GM18505 (cell line): ENCODE measurements around the gene AHRR.
"Not testable (repeated sequence)": the region's sequence is repeated elsewhere in the genome, so short reads cannot be mapped to it uniquely, and the experiment has no call there.

ENCODE experiments used
- ATAC-seq: cut with Tn5 transposase; IDR thresholded peaks from one replicate; pipeline ENCODE4 v1.9.1; 2021; ENCODE audit not compliant: unreplicated experiment
- POLR2A ChIP-seq: IDR thresholded peaks from 4 replicates; pipeline ENCODE4 v1.6.1; 2011; ENCODE audit warnings: borderline replicate concordance; ENCODE audit not compliant: insufficient read depth, insufficient read length; ENCODE audit errors: extremely low read depth

The AHRR gene

GRCh38 chr5:302966-303365 is 18.5 kb upstream of the AHRR start:
- ATAC-seq, result no peak
- TF ChIP-seq POLR2A, result no peak

DNA sequence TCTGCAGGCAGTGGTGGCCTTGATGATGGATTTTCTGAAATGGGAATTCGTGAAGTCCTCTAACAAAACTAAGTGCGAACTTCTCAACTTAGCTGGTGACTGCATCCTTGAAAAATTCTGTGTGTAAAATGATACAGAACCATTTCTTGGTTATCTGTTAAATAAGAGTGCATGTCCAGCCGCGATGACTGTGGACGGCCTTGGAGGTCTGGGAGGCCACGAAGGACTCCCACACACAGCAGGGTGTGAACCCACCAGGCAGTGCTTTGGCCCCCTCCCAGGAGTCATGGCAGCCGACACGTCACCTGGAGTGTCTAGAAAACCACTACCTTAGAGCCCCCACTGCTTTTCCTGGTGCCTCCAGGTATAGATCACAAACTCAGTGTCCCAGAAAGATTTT is 17.8 kb upstream of the AHRR start:
- not testable (repeated sequence) for ATAC-seq

DNA sequence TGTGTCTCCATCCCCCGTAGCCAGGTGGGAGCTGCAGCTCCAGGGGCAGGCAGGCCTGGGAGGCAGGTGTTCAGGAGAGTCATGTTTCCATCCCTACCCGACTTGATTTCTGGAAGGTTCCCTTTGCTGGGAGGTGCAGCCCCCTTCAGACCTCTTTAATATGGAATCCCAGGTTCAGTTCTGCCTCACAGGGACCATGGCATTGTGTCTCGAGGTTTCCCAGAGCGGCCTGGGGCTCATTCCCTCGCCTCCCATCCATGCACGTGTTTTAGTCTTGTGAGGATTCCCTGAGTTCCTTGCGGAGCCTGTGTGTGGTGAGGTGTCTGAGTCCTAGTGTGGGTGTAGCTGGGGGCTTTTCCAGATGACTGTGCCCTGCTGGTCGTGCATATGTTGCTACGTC is 16.5 kb upstream of the AHRR start:
- no peak for TF ChIP-seq POLR2A
- ATAC-seq, result no peak

DNA sequence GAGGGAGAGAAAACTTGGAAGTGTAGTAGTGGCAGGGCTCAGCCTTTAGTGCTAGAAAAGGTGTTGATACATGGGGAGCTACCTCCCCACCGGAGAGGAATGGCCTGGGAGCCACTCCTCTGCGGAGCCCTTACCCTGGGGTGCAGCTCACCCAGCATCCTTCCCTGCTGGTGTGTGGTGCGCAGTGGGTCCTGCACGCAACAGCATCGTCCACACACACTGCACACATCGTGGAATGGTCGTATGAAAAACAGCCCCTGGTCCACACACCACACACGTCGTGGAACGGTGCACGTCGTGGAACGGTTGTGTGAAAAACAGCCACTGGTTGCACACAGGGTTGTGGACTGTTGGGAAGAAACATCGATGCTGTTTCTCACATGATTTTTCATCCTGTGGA is 16.1 kb upstream of the AHRR start:
- TF ChIP-seq POLR2A, result no peak
- no peak for ATAC-seq

GRCh38 chr5:306011-306805 is 15.3 kb upstream of the AHRR start:
- TF ChIP-seq POLR2A, result no peak
- no peak for ATAC-seq

GRCh38 chr5:307306-307705 is 14.2 kb upstream of the AHRR start:
- ATAC-seq, result no peak
- no peak for TF ChIP-seq POLR2A

GRCh38 chr5:307794-308579 is 13.5 kb upstream of the AHRR start:
- ATAC-seq, result no peak
- TF ChIP-seq POLR2A, result no peak

- no peak for TF ChIP-seq POLR2A
- ATAC-seq, result no peak
Measured at GRCh38 chr5:308672-309271, 12.7 kb upstream of the AHRR start.

GRCh38 chr5:309831-310230 is 11.7 kb upstream of the AHRR start:
- not testable (repeated sequence) for ATAC-seq

DNA sequence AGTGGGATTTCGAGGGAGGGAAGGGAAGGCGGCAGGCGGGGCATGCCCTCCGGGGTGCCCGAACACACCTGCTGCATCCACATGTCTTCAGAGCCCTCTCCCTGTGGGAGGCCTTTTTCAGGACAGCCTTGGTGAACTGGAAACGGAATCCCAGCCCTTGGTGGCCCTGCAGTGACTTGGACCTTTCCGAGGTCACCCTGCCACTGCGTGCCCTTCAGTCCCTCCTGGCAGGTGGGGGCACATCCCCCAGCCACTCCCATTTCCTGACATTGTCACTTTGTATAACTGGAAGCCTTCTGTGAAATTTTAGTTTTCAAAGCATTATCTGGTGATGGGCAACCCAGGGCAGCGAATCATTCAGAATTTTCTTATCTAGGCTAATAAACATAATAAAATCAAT is 11.0 kb upstream of the AHRR start:
- no peak for ATAC-seq
- TF ChIP-seq POLR2A, result no peak

DNA sequence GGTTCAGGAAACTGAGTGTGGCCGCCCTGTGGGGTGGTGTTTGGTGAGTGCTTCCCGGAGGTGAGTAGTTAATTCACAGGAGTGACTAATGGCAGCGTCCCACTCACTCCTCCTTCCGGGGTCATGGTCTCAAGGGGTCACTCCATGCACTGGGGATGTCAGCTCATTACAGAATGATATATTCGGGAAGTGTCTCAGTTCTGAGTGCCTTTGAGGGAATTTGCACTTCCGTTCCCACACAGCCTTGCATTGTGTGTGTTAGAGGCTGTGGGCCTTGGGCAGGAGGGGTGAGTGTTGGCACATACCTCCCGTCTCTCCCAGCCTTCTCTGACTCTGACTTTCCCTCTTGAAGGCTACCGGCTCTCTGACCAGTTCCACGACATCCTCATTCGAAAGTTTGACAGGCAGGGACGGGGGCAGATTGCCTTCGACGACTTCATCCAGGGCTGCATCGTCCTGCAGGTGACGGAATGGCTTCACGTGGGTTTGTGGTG is 10.5 kb upstream of the AHRR start:
- TF ChIP-seq POLR2A, result no peak
- no peak for ATAC-seq

DNA sequence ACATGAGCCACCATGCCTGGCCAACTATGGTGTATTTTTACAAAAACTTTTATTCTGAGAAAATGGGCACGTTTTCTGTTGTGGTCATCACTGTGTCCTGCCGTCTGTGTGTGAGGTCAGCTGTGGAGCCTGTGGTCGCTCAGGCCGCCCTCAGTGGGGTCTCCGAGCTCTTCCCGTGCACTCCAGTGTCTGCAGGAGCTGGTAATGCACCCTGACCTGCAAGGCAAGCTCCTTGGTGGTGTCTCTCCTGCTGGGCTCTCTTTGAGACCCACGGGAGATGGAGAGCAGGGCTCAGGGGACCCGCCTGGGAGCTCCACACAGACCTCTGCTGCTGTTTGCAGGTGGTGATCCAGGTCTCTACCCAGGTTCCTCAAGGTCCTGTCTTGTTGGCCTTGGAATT is 9.6 kb upstream of the AHRR start:
- TF ChIP-seq POLR2A, result no peak
- no peak for ATAC-seq

DNA sequence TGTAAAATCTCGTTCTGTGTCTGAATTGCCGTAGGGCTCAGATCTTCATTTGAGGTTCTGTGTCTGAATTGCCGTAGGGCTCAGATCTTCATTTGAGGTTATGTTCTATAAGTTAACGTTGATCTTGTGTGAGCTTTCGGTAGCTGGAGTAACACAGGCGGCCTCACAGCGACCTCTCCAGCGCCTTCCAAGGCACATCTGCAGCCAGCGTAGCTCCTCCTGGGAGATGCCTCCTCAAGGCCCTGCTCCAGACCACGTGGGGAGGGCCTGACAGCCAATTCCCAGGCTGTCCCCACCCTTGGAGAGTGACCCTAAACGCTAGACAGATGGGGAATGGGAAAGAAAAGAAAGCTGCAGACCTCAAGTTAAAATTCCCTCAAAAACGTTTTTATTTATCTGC is 8.7 kb upstream of the AHRR start:
- no peak for TF ChIP-seq POLR2A
- no peak for ATAC-seq

DNA sequence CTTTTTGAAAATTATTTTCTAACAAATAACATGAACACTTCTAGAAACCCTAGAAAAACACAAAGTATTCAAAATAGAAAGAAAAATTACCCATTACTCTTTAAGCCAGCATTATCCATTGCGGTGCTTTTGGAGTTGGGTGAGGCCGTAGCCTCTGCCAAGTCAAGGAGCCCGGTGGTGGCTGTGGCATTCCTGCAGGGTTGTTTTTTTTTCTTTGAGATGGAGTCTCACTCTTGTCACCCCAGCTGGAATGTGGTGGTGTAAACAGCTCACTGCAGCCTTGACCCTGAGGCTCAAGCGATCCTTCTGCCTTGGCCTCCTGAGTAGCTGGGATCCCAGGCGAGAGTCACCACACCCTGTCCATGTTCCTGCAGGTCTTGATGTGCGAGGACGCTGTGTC is 8.2 kb upstream of the AHRR start:
- no peak for ATAC-seq
- no peak for TF ChIP-seq POLR2A

DNA sequence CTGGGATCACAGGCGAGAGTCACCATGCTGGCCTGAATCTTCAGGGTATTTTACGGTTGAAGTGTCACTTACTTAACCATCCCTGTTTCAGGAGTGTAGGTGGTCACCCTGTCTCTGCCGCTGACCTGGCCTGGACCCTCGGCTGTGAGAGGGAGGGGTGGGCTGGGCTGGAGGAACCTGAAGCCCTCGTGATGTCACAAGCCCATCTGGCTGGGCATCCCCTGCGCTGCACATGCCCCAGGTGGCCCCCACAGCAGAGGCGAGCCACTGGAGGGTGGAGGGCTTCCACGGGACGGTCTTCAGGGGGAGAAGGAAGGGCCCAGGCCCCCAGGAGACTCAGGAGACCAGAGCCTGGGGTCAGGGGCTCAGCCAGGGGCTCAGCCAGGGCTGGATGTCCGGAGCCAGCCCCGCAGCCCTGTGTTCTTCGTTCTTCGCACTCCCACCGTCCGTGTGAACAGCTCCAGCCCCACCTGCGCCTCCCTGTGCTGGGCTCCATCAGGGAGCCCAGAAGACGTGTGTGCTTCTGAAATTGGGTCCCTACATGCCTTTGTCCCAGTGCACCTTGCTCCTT is 7.6 kb upstream of the AHRR start:
- no peak for ATAC-seq
- no peak for TF ChIP-seq POLR2A
